ENCODE results near the gene GET4.
A peak's percentile ranks its signal among the peaks of the same experiment; 100 is the strongest.

The GET4 gene

DNA sequence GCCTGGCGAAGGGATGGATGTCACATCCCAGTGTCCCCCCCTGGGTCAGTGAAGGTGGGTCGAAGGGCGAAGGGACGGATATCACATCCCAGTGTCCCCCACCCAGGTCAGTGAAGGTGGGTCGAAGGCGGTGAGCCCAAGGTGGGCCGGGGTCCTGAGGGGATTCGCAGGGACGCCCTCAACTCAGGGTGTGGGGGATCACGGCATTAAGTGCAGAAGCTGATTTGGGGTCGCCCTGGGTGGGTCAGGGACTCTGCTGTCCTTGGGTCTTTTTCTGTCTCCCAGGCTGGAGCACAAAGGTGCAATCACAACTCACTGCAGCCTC is 56.3 kb downstream of the GET4 start:
- POLR2A ChIA-PET (ENCODE audit: low non-redundant PET), result no interaction called here
- CTCF ChIA-PET, result no interaction called here
- no peak overlapping the region for H3K27ac ChIP-seq
- no peak for DNase-seq (ENCODE audit: low spot score)
- TF ChIP-seq, protein P1, sequence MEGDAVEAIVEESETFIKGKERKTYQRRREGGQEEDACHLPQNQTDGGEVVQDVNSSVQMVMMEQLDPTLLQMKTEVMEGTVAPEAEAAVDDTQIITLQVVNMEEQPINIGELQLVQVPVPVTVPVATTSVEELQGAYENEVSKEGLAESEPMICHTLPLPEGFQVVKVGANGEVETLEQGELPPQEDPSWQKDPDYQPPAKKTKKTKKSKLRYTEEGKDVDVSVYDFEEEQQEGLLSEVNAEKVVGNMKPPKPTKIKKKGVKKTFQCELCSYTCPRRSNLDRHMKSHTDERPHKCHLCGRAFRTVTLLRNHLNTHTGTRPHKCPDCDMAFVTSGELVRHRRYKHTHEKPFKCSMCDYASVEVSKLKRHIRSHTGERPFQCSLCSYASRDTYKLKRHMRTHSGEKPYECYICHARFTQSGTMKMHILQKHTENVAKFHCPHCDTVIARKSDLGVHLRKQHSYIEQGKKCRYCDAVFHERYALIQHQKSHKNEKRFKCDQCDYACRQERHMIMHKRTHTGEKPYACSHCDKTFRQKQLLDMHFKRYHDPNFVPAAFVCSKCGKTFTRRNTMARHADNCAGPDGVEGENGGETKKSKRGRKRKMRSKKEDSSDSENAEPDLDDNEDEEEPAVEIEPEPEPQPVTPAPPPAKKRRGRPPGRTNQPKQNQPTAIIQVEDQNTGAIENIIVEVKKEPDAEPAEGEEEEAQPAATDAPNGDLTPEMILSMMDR (conservative IDR thresholded peaks at IDR 0.05; ENCODE audit: low read depth), result no peak

DNA sequence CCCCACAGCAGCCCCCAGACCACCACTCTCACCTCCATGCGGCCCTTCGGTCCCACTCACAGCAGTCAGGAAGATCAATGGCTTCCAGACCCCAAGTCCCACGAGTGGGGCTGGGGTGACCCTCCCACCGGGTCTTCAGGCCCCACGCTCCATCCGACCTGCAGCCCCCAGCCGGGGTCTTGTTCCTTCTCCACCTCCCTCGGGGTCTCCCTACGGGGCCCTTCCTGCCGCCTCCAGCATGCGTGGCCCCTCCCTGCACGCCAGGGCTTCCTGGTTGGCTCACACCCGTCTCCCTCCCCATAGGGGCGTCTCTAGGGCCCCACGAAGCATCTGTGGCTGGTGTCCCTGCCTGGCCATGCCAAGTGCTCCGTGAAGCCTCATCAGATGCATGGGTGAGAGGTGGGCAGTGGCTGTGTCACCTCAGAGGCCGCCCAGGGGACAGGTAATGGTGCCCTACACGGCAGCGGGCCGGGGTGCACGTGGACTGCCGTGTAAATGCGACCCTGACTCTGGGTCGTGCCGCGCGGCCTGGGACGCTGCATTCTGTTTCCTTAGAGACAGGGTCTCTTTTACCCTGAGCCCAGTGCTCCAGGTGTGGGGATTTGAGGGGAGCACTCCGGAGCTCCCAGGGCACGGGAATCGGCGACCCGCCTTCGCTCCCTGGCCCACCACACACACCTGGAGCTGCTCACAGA is 58.3 kb downstream of the GET4 start:
- DNase-seq (ENCODE audit: low spot score), result no peak
- TF ChIP-seq, protein P1 (conservative IDR thresholded peaks at IDR 0.05; ENCODE audit: low read depth), result no peak
- ChIA-PET POLR2A (ENCODE audit: low non-redundant PET) (interaction anchor here (0.5 kb wide), 1 partner anchor 10 kb away, joined by 3 read pairs; no protein-coding TSS in a partner anchor), CTCF (no interaction called here)
- H3K27ac ChIP-seq, result no peak overlapping the region

DNA sequence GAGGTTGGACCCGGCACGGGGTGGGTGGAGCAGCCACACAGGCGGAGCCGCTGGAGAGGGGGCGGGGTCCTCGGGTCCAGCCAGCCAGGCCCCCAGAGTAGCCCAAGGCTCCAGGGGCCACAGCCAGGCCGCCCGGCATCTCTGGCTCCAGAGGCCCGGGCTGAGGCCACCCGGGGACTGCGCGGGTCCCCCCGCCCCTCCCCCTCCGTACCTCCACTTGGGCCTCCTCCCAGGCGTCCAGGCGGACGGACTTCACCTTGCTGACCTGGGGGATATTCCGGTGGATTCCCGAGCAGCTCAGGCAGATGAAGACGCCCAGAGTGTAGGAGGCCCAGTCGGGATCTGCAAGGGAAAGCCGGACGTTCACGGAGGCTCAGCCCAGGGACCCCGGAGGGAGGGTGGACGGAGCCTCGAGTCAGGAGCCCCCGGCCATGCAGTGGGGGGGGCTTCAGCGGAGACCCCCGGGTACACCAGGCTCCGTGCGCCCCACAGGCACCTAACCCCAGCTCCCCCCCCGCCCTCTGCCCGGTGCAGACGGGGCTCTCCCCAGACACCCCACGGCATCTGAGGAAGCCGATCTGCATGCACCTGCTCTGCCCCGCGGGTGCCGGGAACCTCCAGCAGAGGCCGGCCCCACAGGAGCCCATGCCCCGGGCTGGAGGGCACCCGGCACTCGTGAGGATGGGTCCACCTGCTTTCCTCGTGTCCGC is 59.0 kb downstream of the GET4 start:
- CTCF ChIA-PET, result no interaction called here
- H3K27ac ChIP-seq, result no peak overlapping the region

DNA sequence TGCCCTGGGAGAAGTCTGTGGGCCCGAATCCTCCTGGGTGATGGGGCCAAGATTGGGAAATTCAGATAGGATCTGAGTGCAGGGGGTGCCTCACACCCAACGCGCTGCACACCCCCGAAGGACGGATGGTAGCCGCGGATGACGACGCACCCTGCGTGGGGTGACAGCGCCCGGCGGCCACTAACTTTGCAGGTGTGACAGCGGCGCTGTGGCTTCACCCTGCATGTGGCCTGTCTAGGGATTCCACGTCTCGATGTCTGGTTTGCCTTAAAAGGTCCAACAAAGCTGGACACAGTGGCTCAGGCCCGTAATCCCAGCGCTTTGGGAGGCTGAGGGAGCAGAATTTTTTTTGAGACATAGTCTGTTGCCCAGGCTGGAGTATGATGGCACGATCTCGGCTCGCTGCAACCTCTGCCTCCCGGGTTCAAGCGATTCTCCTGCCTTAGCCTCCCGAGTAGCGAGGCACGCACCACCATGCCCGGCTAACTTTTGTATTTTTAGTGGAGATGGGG is 59.6 kb downstream of the GET4 start:
- POLR2A ChIA-PET (ENCODE audit: low non-redundant PET), result no interaction called here
- TF ChIP-seq, protein P1 (conservative IDR thresholded peaks at IDR 0.05; ENCODE audit: low read depth), result no peak
- H3K27ac ChIP-seq, result peak overlapping the region; percentile 18
- CTCF ChIA-PET, result no interaction called here
- DNase-seq (ENCODE audit: low spot score), result no peak

More for the DNA sequence above, 59.0 kb downstream of the GET4 start:
- POLR2A ChIA-PET (ENCODE audit: low non-redundant PET), result interaction anchor here (0.5 kb wide), 1 partner anchor 11 kb away, joined by 3 read pairs; no protein-coding TSS in a partner anchor
- TF ChIP-seq, protein P1 (conservative IDR thresholded peaks at IDR 0.05; ENCODE audit: low read depth), result no peak
- no peak for DNase-seq (ENCODE audit: low spot score)

DNA sequence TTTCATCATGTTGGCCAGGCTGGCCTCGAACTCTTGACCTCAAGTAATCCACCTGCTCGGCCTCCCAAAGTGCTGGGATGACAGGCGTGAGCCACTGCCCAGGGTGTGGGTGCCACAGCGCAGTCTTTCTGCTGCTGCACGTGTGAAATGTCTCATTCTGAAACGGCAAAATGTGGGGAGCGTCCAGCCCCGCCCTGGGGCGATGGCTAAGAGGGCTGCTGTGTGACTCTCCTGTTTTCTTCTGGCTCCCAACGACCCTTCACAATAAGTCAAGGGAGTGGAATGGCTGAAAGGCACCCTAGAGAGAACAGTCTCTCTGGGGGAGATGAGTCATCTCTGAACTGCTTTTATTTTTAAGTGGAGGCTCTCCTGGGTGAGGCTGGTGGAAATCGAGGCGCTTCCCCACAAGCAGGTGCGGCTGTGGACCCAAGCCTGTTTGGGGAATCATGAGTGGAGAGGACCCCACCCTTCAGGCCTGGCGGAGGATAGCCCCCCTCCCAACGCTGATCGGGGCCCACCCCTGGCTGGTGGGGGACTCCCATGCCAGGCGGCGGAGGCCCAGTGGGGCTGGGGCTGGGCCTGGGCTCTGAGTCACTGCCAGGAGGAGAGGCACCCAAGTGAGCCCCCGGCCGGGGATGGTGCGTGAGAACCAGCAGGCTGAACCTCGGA is 60.2 kb downstream of the GET4 start:
- DNase-seq (ENCODE audit: low spot score), result peak; percentile 84
- CTCF ChIA-PET, result no interaction called here
- POLR2A ChIA-PET (ENCODE audit: low non-redundant PET), result no interaction called here
- H3K27ac ChIP-seq, result peak overlapping the region; percentile 18
- TF ChIP-seq, protein P1 (conservative IDR thresholded peaks at IDR 0.05; ENCODE audit: low read depth), result no peak

DNA sequence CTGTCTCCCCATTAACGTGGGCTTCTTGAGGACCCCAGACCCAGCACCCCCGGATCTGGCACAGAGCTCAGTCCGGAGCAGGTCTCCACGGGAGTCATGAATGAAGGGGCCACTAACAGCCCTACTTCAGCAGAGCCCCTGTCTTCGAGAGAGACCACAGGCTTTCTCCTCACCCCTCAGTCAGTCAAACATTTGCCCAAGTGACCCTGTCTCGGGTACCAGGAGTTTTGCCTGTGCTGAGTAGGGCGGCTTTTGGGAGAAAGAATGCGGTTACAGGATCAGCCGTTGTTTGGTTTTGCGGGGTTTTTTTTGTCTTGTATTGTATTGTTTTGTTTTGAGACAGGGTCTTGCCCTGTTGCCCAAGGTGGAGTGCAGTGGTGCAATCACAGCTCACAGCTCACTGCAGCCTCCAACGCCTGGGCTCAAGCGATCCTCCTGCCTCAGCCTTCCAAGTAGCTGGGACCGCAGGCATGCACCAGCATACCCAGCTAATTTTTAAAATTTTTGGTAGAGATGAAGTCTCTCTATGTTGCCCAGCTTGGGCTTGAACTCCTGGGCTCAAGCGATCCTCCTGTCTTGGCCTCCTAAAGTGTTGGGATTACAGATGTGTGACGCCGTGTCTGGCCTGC is 61.6 kb downstream of the GET4 start:
- CTCF ChIA-PET, result interaction anchor here (0.6 kb wide), 1 partner anchor 1542 kb away, joined by 5 read pairs; no protein-coding TSS in a partner anchor

More for the DNA sequence above, 61.6 kb downstream of the GET4 start:
- H3K27ac ChIP-seq, result no peak overlapping the region
- POLR2A ChIA-PET (ENCODE audit: low non-redundant PET), result no interaction called here
- TF ChIP-seq, protein P1 (conservative IDR thresholded peaks at IDR 0.05; ENCODE audit: low read depth), result no peak
- no peak for DNase-seq (ENCODE audit: low spot score)

Measured in RWPE1 (cell line).